ENCODE measurements around the gene TMEM8B. TPM values are rescaled to one million over a fixed set of nuclear protein-coding genes. Genes with fewer than 3 reads are reported as not detected.

The TMEM8B gene
- total RNA-seq, 1 experiment from 2014 or later = 7.2 TPM

GRCh38 chr9:35783418-35783817 lies 45.6 kb upstream of the TMEM8B start:
- H3K9ac ChIP-seq (ENCODE audit: low read length) = no peak overlapping the region
- no TSS peak for BruUV-seq (replicated peaks)
- ATAC-seq = no peak
- DNase-seq (ENCODE audit: low read depth, low spot score) = no peak
- H3K27me3 ChIP-seq (ENCODE audit: insufficient read depth, low read length) = no peaks in the 10 kb centered on the region
- ChIA-PET POLR2A (no interaction called here), RAD21 (ENCODE audit: low non-redundant PET in 1 of 2, low total read pairs in 2 of 2, uncharacterized antibody in 2 of 2, unreplicated experiment in 2 of 2) (no interaction called here), CTCF (no interaction called here)
- H3K9me2 ChIP-seq (ENCODE audit: insufficient read depth) = no peaks in the 10 kb centered on the region
- H3K4me1 ChIP-seq (ENCODE audit: control insufficient read depth in 1 of 2, insufficient read depth in 2 of 2, low read length in 2 of 2) = no peaks in the 10 kb centered on the region
- intact Hi-C loops (cut with micrococcal nuclease) = no loop called here
- H3K36me3 ChIP-seq (ENCODE audit: control insufficient read depth in 1 of 2, insufficient read depth in 2 of 2, low read length in 2 of 2) = no peaks in the 10 kb centered on the region
- TF ChIP-seq JUND (IDR thresholded peaks at IDR 0.05) (no peak), EGR1 (IDR thresholded peaks at IDR 0.05; ENCODE audit: low read depth) (0 out of 2 replicates have a peak, but pooled peaks have one; percentile 13)
- no peaks in the 10 kb centered on the region for H4K20me1 ChIP-seq (ENCODE audit: insufficient read depth)
- no peak overlapping the region for H3K4me2 ChIP-seq (ENCODE audit: low read length)
- H3K79me2 ChIP-seq (ENCODE audit: insufficient read depth, low read length) = no peaks in the 10 kb centered on the region
- H2AFZ ChIP-seq (ENCODE audit: low read depth, low read length, poor library complexity, severe bottlenecking) = no peak overlapping the region
- H3K9me3 ChIP-seq (ENCODE audit: control insufficient read depth in 1 of 2, insufficient read depth in 1 of 2, low read depth in 1 of 2, low read length in 2 of 2) = no peaks in the 10 kb centered on the region
- H3K27ac ChIP-seq (ENCODE audit: low read depth, low read length) = no peak overlapping the region
- H3K4me3 ChIP-seq (replicated peaks in 1 of 2; ENCODE audit: low read depth in 1 of 2, low read length in 2 of 2) = no peak overlapping the region

DNA sequence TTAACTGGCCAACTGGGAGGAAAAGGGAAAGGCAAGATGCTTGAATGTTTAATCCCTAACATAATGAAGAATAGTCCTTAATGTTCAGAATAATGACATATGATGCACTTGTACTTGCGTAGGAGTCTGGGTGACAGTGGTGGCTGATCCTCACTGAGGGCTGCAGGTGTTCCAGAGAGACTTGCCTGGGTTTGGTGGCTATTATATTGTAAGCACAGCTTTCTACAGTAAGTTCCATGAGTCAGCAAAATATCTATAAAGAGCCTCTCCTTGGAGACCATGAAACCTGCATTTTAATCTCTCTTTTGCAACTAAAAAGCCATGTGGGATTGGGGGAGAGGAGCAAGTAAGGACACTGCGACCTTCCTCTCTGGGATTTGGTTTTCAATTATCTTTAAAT lies 39.5 kb upstream of the TMEM8B start:
- H2AFZ ChIP-seq (ENCODE audit: low read depth, low read length, poor library complexity, severe bottlenecking) = no peak overlapping the region
- H3K4me1 ChIP-seq (ENCODE audit: control insufficient read depth in 1 of 2, insufficient read depth in 2 of 2, low read length in 2 of 2) = no peaks in the 10 kb centered on the region
- intact Hi-C loops (cut with micrococcal nuclease) = no loop called here
- H3K9ac ChIP-seq (ENCODE audit: low read length) = no peak overlapping the region
- DNase-seq (ENCODE audit: low read depth, low spot score) = no peak
- H3K4me3 ChIP-seq (replicated peaks in 1 of 2; ENCODE audit: low read depth in 1 of 2, low read length in 2 of 2) = no peak overlapping the region
- no peaks in the 10 kb centered on the region for H3K79me2 ChIP-seq (ENCODE audit: insufficient read depth, low read length)
- 0 out of 4 replicates have a peak, but pooled peaks cover 0 to 4% of the 10 kb centered on the region in 2 experiments for H3K36me3 ChIP-seq (ENCODE audit: control insufficient read depth in 1 of 2, insufficient read depth in 2 of 2, low read length in 2 of 2)
- ChIA-PET RAD21 (ENCODE audit: low non-redundant PET in 1 of 2, low total read pairs in 2 of 2, uncharacterized antibody in 2 of 2, unreplicated experiment in 2 of 2) (interaction anchor here (1.3 kb wide), 2 partner anchors 37 to 93 kb away, joined by 3 to 8 read pairs; no protein-coding TSS in a partner anchor), POLR2A (no interaction called here), CTCF (interaction anchor here (0.8 to 3.7 kb wide), 16 partner anchors 7 to 234 kb away, joined by 3 to 46 read pairs (median 6); partner anchors contain the start of genes HINT2 and SPAG8)
- ATAC-seq = no peak
- no peak overlapping the region for H3K4me2 ChIP-seq (ENCODE audit: low read length)
- H3K9me3 ChIP-seq (ENCODE audit: control insufficient read depth in 1 of 2, insufficient read depth in 1 of 2, low read depth in 1 of 2, low read length in 2 of 2) = no peaks in the 10 kb centered on the region
- H3K27me3 ChIP-seq (ENCODE audit: insufficient read depth, low read length) = no peaks in the 10 kb centered on the region
- no peaks in the 10 kb centered on the region for H3K9me2 ChIP-seq (ENCODE audit: insufficient read depth)
- BruUV-seq (replicated peaks) = no TSS peak
- H3K27ac ChIP-seq (ENCODE audit: low read depth, low read length) = no peak overlapping the region
- H4K20me1 ChIP-seq (ENCODE audit: insufficient read depth) = no peaks in the 10 kb centered on the region
- TF ChIP-seq ZFX (IDR thresholded peaks at IDR 0.05) = no peak
- no peak for TF ChIP-seq FOSL1 (IDR thresholded peaks at IDR 0.05; ENCODE audit: low read depth)
- TF ChIP-seq, protein P1, sequence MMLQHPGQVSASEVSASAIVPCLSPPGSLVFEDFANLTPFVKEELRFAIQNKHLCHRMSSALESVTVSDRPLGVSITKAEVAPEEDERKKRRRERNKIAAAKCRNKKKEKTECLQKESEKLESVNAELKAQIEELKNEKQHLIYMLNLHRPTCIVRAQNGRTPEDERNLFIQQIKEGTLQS (IDR thresholded peaks at IDR 0.05) = no peak
- TF ChIP-seq SRF (IDR thresholded peaks at IDR 0.05; ENCODE audit: low read depth) = no peak
- TF ChIP-seq SIN3A (IDR thresholded peaks at IDR 0.05; ENCODE audit: low read depth) = no peak
- TF ChIP-seq, protein P2, sequence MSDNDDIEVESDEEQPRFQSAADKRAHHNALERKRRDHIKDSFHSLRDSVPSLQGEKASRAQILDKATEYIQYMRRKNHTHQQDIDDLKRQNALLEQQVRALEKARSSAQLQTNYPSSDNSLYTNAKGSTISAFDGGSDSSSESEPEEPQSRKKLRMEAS (IDR thresholded peaks at IDR 0.05) = no peak
